GM21723 (cell line): ENCODE measurements around the gene HDAC5.
"Not testable (repeated sequence)": the region's sequence is repeated elsewhere in the genome, so short reads cannot be mapped to it uniquely, and the experiment has no call there.

Source experiments
- ATAC-seq: cut with Tn5 transposase; IDR thresholded peaks from one replicate; pipeline ENCODE4 v1.9.1; 2021; ENCODE audit warnings: mild to moderate bottlenecking, moderate library complexity; ENCODE audit not compliant: unreplicated experiment

The HDAC5 gene

DNA sequence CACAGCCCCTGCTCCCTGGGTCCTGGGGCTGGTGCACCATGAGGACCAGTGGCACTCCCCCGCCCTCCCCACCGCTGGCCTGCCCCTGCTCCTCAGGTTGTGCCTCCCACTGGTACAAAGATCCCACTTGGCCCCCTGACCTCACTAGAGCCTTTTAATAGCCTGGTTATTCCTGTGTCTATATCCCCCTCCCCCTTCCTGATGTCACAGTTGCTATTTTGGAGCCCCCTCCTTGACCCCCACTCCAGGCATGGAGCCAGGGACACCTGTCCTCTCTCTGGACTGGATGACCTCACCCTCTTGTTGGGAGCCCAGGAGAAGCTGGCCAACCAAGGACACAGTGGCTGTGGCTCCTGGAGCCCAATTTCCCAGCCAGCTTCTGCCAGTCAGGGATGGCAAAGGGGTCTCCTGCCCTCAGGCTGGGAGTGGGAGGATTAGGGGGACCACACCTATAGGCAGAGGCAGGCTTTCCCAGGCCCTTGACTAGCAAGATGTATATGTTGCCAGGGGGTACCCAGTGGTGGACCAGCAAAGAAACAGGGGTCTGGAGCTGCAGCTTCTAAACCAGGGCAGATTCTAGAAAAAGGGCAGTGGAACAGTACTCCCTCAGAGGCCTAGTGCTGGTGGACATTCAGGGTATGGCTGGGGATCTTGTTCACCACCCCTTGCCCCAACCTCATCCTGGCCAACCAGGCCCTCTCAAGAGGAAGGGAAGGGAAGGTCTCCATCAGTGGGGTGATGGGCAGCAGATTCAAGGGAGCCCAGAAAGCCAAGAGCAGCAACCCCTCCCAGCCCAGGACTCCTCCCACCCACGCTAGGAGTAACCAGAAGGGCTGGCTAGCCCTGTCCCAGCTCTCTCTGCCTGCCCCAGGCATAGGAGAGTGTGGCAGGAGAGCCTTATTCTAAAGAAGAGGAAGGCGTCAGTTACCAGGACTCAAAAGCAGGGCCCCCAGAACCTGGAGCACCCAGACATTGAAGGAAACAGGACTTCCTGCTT is 10.9 kb downstream of the HDAC5 start:
- ATAC-seq = no peak

DNA sequence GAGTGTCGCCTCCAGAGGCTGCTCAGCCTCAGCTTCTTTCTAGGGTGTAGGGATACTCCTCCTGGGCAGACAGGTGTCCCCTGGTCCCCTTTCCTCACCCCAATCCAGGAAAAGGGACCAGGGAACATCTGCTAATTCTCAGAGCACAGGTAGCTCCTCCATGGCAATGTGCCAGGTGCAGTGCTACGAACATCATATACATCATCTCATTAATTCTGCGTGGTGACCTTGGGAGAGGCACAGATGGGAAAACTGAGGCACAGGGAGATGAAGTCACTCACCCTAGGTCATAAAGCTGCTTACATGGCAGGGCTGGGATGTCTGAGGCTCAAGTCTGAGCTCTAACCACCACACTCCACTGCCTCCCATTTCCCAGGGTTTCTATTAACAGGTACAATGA is 11.7 kb downstream of the HDAC5 start:
- no peak for ATAC-seq

DNA sequence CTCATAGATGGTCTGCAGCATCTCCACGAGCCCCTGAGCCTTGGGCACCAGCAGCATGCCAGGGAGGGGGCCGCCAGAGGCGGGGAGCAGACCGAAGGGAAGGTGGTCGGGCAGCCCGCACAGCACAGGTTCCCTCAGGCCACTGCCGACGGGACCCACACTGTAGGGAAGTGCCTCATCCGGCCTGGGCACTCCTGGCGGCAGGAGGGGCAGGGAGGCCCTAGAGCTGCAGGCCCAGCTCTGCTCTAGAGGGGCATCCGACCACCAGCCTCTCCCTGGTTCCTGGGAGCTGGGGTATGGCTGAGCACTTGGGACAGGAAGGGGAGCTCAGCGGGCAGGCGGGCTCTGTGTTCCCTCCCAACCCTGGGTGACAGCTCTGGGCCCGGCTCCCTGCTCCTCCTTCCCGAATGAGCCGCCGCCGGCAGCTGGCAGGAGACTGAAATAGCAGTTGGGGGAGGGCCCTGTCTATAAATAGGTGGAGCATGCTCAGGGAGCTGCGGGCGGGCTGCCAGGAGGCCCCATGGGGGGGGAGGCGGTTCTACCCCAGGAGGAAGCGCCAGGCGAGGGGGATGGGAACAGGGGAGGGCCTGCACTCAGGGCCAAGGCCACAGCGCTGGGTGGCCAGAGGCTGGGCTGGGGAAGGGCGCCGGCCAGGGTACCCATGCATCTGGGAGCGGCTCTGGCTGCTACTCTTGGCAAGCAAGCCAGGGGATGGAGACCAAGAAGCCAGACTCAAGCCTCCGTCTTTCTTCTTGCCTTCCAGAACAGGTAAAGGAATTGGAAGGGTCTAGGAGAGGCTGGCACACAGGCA is 12.4 kb downstream of the HDAC5 start:
- ATAC-seq = peak; percentile 62

DNA sequence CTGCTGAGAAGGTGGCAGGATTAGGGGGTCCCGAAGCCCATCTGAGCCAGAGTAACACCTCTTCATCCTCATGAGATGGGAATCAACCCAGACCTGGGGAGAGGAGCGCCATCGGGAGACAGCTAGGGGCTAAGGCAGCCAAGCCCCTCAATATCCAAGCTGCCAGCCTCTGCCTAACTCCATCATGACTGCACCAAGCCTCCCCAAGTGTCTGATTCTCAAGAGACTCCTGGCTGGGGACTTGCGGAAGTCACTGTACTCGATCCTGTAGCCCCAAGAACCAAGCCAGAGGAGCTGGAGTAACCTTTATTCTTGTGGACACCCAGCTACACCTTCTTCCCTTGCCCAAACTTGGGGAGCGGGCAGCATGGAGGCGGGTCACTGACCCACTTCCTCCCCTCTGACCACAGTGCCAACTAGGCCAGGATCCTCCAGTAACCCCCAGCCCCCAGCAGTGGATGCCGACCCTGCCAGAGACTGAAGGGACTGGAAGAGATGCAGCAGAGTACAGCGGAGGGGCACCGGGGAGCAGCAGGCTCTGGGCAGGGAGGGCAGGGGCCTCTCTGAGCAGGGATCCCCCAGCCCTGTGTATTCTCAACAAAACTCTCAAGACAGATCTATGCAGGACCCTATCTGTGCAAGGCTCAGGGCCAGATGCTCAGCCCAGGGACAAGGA is 13.3 kb downstream of the HDAC5 start:
- no peak for ATAC-seq

DNA sequence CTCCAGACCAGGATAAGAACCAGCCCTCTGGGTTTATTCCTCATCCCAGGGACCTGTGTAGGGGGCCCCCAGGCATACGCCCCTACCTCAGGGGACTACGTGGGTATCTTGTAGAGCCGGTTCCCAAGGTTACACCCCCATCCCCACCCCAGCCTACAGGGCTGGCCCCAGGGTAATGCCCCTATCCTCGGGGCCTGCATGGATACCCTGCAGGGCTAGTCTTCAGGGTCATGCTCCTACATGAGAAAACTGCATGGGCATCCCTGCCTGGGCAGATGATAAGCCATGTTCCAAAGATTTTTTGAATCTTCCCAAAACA is 14.2 kb downstream of the HDAC5 start:
- no peak for ATAC-seq

DNA sequence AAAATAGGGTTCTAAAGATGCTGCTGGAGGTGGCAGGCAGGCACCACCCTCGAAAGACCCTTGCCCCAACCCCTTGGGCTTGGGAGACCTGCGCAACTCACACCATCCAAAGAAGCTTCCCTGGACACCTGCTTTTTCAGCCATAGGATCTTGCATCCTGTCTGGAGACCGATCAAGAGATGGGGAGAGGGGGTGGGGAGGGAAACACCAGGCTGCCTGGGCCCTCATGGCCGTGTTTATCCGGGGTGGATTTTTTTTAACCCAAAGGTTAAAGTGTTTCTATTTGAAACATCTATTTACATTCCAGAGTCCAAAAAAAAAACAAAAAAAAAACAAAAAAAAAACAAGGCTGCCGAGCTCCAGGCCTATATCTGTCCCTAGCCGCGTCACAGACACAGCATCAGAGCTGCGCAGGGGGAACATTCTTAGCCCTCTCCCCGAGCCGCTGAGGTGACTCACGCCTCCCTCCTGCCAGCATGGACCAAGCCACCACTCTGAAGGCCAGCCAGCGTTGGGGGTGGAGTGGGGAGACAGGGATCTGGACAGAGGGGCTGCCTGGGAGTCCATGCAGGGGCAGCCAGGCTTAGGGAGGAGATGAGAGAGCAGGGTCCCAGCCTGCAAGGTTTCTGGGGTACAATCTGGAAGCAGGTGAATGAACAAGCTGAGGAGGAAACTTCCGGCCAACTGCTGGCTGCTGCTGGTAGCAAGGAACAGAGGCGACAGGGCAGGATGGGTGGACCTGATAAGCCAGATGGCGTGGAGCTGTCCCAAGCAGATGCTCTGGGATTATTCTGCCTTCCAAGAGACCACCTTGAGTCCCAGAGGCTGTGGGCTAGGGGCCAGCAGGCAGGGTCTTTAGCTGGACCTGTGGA is 14.8 kb downstream of the HDAC5 start:
- ATAC-seq = no peak

DNA sequence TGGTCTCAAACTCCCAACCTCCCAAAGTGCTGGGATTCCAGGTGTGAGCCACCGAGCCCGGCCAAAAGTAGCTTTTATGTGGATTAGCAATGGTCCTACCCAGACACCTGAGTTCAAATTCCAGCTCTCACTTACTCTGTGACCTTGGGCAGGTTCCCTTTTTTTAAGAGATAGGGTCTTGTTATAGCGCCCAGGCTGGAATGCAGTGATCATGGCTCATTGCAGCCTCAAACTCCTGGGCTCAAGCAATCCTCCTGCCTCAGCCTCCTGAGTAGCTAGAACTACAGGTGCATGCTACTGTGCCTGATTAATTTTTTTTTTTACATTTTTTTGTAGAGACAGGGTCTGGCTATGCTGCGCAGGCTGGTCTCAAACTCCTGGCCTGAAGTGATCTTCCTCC is 16.6 kb downstream of the HDAC5 start:
- no peak for ATAC-seq

DNA sequence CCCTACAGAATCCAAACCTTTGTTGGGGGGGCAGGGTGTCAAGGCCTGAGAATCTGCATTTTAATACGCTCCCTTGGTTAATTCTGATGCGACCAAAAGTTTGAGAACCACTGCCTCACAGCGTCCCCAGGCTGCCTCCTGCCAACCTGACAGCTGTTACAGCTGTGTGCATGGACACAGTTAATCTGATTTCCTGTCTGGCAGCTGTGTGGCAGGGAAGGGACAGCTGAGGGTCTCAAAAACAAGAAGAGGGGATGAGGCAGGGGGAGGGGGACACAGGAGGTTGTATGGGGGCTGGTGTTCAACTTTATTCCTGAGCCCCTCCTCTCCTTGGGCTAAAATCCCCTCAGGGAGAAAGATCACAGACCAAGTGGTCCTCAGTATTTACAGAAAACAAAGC is 17.5 kb downstream of the HDAC5 start:
- no peak for ATAC-seq

DNA sequence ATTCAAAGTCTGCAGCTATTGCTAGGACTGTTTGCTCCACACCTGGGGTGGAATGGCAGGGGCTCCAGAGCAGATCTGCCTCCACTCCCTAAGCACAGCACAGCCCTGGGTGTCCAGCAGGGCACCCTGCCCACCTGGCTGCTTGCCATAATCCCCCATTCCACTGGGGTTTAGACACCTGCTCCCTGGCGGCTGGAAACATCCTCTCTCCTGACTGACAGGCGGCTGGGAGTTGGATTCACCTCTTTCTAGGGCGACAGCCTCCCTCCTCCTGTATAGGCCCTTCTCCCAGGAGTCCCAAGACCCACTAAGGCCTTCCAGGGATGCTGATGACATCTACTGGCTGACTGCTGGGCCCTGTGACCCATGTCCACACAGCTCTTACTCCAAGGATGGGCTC is 18.0 kb downstream of the HDAC5 start:
- no peak for ATAC-seq

DNA sequence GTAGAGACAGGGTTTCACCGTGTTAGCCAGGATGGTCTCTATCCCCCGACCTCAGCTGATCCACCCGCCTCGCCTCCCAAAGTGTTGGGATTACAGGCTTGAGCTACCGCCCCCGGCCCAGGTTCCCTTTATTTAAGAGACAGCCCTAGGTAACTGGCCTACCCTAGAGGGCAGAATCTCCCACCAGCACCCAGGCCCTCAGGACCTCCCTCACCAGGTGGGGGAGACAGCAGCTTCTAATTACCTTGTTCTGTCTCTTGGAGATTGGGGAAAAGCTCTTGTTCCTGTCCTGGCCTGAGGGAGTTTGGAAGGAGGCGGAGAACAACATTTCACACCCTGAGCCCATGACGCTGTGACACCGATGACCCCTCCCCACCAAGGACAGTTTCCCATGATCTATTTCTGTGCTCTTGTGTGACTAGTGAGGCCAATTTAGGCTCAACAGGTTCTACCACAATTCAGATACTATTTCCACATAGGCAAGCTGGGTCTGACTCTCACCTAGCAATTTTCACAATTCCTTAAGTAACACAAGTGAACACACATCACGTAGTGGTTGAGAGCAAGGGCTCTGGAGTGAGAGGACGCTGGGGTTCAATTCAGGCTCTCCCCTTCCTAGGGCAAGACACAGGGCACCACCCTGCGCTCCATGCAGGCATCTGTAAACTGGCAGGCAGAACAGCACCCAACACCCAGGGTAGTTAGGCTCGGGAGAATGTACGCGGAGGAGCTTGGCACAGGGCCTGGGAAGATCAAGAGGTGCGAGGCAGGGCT is 20.4 kb downstream of the HDAC5 start:
- ATAC-seq = no peak

DNA sequence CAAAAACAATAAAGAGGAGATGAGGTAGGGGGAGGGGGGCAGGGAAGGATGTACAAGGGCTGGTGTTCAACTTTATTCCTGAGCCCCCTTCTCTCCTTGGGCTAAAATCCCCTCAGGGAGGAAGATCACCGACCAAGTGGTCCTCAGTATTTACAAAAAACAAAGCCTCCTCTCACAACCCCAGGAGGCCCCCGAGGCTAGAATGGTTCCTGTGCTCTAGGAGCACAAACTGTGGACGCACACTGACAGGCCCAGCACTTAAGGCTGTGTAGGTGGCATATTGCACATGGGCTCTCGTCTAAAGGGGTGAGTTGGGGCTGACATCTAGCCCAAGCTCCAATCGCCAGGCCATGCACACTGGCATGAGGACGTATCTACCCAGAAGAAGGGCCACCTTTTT is 21.6 kb downstream of the HDAC5 start:
- ATAC-seq = not testable (repeated sequence)

DNA sequence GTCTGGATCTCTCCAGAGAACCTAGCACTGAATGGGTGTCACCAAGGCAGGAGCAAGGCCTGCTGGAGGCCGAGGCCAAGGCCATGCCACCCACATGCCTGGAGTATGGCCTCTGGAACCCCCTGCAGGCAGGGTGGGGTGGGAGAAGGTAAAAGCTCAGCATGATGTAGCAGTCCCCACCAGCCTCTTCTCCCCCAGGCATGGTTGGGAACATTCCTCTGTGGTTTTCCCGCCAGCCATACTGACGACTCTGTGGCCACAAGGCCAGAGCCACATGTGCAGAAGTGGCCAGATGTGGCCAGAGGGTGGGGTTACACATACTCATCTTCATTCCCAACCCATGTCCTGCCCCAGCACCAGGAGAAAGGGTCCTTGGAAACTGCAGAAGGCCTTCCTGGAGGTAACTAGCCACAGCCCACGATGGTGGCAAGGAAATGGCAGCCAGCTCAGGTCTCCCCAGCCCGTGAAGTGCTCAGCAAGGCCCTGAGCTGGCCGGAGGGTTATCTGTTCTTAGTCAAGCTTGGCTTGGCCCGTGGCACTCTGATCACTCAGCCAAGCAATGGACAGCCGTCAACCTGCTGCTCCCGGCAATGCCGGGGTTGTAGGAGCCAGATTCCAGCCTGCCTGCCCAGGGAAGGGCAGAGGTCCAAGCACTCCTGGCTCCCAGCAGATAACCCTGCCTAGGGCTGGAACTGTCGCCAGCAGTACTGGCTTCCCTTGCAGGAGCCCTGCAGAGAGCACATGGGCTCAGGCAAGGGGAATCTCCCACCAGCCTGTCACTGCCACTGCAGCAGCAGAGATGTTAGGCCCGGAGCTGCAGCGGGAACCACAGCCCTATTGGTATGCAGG is 26.1 kb downstream of the HDAC5 start:
- no peak for ATAC-seq

DNA sequence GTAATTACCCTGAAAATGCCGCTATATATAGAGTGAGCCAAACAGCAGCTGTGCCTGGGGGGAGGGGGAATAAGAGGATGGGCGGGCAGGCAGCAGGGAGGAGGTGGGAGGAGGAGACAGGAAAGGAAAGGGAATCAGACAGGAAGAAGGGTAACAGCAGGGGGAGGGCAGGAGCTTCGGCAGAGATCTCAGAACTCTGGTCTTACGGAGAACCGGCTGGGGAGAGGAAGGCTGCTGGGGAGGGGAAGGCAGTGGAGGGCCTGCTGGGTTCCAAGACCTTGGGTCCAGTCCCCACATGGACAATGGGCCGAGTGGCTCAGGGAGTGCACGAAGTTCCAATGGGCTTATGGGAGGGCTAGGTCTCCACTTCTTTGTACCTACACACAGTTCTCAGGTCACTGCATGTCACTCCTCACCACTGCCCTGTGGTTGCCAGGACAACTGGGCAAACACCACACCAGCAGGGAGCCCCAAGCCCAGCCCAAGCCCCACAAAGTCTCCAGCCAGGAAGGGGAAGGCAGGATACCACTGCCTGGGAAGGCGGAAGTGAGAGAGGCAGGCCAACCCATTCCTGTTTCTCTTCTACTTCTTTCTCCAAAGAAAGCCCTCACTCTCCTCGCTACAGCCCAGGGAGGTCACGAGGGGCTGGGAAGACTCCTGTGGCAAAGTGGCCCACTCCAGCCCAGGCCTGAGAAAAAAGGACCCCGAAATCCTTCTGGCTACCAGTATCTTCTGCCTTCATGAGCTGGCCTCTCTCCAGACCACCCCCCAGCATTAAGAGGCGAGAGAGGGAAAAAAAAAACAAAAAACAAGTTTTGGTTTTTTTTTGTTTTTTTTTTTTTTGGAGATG is 27.6 kb downstream of the HDAC5 start:
- no peak for ATAC-seq

DNA sequence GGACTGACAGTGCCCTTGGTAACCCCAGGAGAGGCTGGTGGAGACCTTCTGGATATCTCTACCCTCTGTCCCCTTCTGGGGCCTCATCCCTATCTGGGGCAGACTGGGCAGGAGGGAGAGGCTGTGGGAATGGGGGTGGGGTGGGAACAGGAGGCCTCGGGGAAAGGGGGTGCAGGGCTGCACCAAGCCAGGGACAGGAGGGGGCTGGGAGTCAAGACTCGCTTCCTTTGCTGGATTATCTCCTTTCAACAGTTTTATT is 28.1 kb downstream of the HDAC5 start:
- no peak for ATAC-seq

DNA sequence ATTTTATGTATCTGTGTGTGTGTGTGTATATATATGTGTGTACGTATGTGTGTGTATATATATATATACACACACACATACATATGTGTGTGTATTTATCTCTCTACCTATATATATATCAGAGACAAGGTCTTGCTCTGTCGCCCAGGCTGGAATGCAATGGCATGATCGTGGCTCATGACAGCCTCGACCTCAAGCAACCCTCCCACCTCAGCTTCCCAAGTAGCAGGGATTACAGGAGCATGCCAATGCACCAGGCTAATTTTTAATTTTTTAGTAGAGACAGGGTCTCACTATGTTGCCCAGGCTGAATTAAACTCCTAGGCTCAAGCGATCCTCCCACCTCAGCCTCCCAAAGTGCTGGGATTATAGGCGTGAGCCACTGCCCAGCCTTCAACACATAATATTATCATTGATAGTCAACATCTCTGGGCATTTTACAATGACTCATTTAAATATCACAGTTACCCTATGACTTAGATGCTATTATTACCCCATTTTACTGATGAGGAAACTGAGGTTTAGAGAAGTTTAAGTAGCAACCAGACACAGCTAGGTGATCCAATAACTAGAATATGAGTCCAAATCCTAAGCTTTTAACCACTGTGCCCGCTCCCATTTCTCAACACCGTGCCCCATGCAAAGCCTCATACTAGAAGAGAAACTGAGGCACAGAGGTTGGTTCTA is 28.6 kb downstream of the HDAC5 start:
- ATAC-seq = no peak

DNA sequence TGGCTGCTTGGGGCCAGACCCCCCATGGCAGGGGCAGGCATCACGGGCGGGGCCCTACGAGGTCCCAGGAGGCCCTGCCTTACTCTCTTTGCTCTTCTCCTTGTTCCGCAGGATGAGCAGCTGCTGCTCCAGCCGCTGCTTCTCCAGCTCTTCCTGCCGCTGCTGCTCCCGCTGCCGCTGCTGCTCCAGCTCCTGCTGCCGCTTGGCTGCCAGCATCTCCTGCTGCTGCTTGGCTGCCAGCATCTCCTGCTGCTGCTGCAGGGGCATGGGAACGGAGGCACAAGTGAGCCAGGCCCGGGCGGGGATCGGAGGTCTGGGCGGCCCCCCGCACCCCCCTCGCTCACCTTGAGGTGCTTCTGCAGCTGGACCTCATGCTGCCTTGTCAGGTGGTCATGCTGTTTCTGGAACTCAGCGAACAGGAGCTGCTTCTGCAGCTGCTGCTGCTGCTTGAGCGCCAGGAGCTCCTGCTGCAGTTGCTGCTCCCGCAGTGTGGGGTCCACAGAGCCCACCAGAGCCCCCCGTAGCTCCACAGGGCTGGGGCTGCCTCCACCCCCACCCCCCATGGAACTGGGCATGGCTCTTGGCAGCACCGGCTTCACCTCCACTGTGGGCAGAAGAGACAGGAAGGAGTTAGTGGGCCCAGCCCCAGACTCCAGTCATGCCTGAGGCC is 30.1 kb downstream of the HDAC5 start:
- ATAC-seq = no peak

DNA sequence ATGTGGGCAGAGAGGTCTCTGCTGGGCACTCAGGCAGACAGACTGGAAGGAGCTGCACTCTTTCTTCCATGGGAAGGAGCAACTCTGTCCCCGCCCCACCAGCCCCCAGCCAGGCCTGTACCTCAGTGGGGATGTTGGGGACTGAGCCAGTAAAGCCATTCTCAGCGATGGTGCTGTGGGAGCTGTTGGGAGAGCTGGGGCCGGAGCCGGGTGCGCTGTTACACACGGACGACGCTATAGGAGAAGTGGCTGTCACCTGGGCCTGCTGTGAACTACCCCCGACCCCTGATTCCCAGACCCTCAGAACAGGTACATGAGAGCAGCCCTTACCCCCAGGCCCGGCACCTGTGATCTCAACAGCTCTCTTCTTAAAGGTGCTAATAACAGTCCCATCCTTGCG is 31.4 kb downstream of the HDAC5 start:
- ATAC-seq = no peak
